Muscle of leg (tissue), 11 donors: ENCODE measurements around the gene FAM174B. TPM values are rescaled to one million over a fixed set of nuclear protein-coding genes. Genes with fewer than 3 reads are reported as not detected.

Experiments
- DNase-seq: peaks from one replicate; pipeline ENCODE4 v3.0.0; 2013
- H3K27ac ChIP-seq: one replicate; pipeline ENCODE4 v1.5.1; 2013; ENCODE audit warnings: mild to moderate bottlenecking, low read length, control low read depth
- H3K27me3 ChIP-seq: one replicate; pipeline ENCODE4 v1.6.1; 2013; ENCODE audit warnings: low read length; ENCODE audit not compliant: control insufficient read depth, insufficient read depth
- H3K36me3 ChIP-seq: one replicate; pipeline ENCODE4 v1.6.1; 2013; ENCODE audit warnings: low read length; ENCODE audit not compliant: control insufficient read depth, insufficient read depth
- H3K4me1 ChIP-seq: one replicate; pipeline ENCODE4 v1.6.1; 2013; ENCODE audit warnings: low read length; ENCODE audit not compliant: control insufficient read depth, insufficient read depth
- H3K4me3 ChIP-seq: one replicate; pipeline ENCODE4 v1.5.1; 2013; ENCODE audit warnings: low read length, control low read depth
- H3K9me3 ChIP-seq: replicated peaks from 2 replicates; pipeline ENCODE4 v1.6.1; 2013; ENCODE audit warnings: low read depth, low read length; ENCODE audit not compliant: control insufficient read depth
- WGBS: methylation state at CpG from one replicate; pipeline ENCODE4 v1.1.5; 2013; ENCODE audit warnings: missing lambda C conversion rate; ENCODE audit not compliant: insufficient coverage; 5-methylcytosine and 5-hydroxymethylcytosine counted together
- polyA plus RNA-seq, 8 donors: library from polyadenylated mRNA; unstranded; fragments of 120-200 nt; gene quantifications; one replicate each; pipeline versions ENCODE4 v1.2.1 to v1.2.3, GENCODE V29; 2013; ENCODE audit warnings: inconsistent platforms in 1 of 8, low replicate concordance in 1 of 8; ENCODE audit not compliant: insufficient read length in 8 of 8, insufficient read depth in 1 of 8
- total RNA-seq: library from RNA; stranded (reverse); fragments of 120-200 nt; gene quantifications from one replicate; pipeline ENCODE4 v1.2.4, GENCODE V29; 2013

The FAM174B gene
- total and polyA plus RNA-seq, 9 donors = 13.3 to 25.4 (median 17.1) TPM

- H3K4me1 ChIP-seq = peaks cover 11% of the 10 kb centered on the region
- WGBS = no CpG with 5 or more reads among the region's 3 CpGs
- H3K36me3 ChIP-seq = no peaks in the 10 kb centered on the region
- peak; percentile 98 for DNase-seq
- no peaks in the 10 kb centered on the region for H3K9me3 ChIP-seq
- H3K4me3 ChIP-seq = no peak overlapping the region
- H3K27ac ChIP-seq = peak overlapping the region; percentile 86
- no peaks in the 10 kb centered on the region for H3K27me3 ChIP-seq
Measured at GRCh38 chr15:92681141-92681631, 25.6 kb upstream of the FAM174B start.

GRCh38 chr15:92677999-92678398 is 22.4 kb upstream of the FAM174B start:
- WGBS = 50% methylated on average over 1 of the region's 4 CpGs
- H3K4me3 ChIP-seq = no peak overlapping the region
- H3K9me3 ChIP-seq = no peaks in the 10 kb centered on the region
- H3K27me3 ChIP-seq = no peaks in the 10 kb centered on the region
- DNase-seq = peak; percentile 80
- no peak overlapping the region for H3K27ac ChIP-seq
- peaks cover 8% of the 10 kb centered on the region for H3K4me1 ChIP-seq
- H3K36me3 ChIP-seq = no peaks in the 10 kb centered on the region

- Histone ChIP-seq H3K27me3 (peaks cover 2% of the 10 kb centered on the region), H3K4me1 (peaks cover 2% of the 10 kb centered on the region), H3K27ac (no peak overlapping the region), H3K9me3 (no peaks in the 10 kb centered on the region), H3K4me3 (no peak overlapping the region), H3K36me3 (no peaks in the 10 kb centered on the region)
- DNase-seq = no peak
- WGBS = no CpG with 5 or more reads among the region's 2 CpGs
Measured at GRCh38 chr15:92676561-92676960, 21.0 kb upstream of the FAM174B start.

- Histone ChIP-seq H3K27me3 (peaks cover 2% of the 10 kb centered on the region), H3K4me3 (no peak overlapping the region), H3K9me3 (no peaks in the 10 kb centered on the region), H3K27ac (no peak overlapping the region), H3K36me3 (no peaks in the 10 kb centered on the region), H3K4me1 (no peaks in the 10 kb centered on the region)
- DNase-seq = no peak
- WGBS = 80% methylated on average over 1 of the region's 4 CpGs
Measured at GRCh38 chr15:92675485-92675884, 19.9 kb upstream of the FAM174B start.

- WGBS = 98% methylated on average over 4 of the region's 6 CpGs
- Histone ChIP-seq H3K9me3 (no peaks in the 10 kb centered on the region), H3K4me1 (peaks cover 3% of the 10 kb centered on the region), H3K27me3 (peaks cover 2% of the 10 kb centered on the region), H3K4me3 (no peak overlapping the region), H3K36me3 (no peaks in the 10 kb centered on the region), H3K27ac (no peak overlapping the region)
- DNase-seq = no peak
Measured at GRCh38 chr15:92674347-92674746, 18.8 kb upstream of the FAM174B start.

- Histone ChIP-seq H3K9me3 (no peaks in the 10 kb centered on the region), H3K4me3 (no peak overlapping the region), H3K36me3 (no peaks in the 10 kb centered on the region), H3K4me1 (peaks cover 14% of the 10 kb centered on the region), H3K27ac (no peak overlapping the region), H3K27me3 (peaks cover 2% of the 10 kb centered on the region)
- DNase-seq = no peak
- WGBS = 40% methylated on average over 1 of the region's 6 CpGs
Measured at GRCh38 chr15:92672102-92672501, 16.5 kb upstream of the FAM174B start.

- no peak overlapping the region for H3K27ac ChIP-seq
- WGBS = no CpG with 5 or more reads among the region's 3 CpGs
- no peak for DNase-seq
Measured at GRCh38 chr15:92671406-92671805, 15.8 kb upstream of the FAM174B start.

GRCh38 chr15:92670621-92671020 is 15.0 kb upstream of the FAM174B start:
- Histone ChIP-seq H3K4me3 (no peak overlapping the region), H3K36me3 (no peaks in the 10 kb centered on the region), H3K9me3 (no peaks in the 10 kb centered on the region), H3K27me3 (peaks cover 2% of the 10 kb centered on the region), H3K27ac (no peak overlapping the region), H3K4me1 (peaks cover 27% of the 10 kb centered on the region)
- 45% methylated on average over 2 of the region's 2 CpGs for WGBS
- no peak for DNase-seq

More at GRCh38 chr15:92671406-92671805, 15.8 kb upstream of the FAM174B start:
- H3K9me3 ChIP-seq = no peaks in the 10 kb centered on the region
- peaks cover 2% of the 10 kb centered on the region for H3K27me3 ChIP-seq
- H3K4me1 ChIP-seq = peaks cover 20% of the 10 kb centered on the region
- no peaks in the 10 kb centered on the region for H3K36me3 ChIP-seq
- no peak overlapping the region for H3K4me3 ChIP-seq

- peaks cover 37% of the 10 kb centered on the region for H3K4me1 ChIP-seq
- no peak for DNase-seq
- no peaks in the 10 kb centered on the region for H3K9me3 ChIP-seq
- H3K36me3 ChIP-seq = no peaks in the 10 kb centered on the region
- H3K4me3 ChIP-seq = no peak overlapping the region
- 50% methylated on average over 2 of the region's 2 CpGs for WGBS
- H3K27ac ChIP-seq = no peak overlapping the region
- peaks cover 2% of the 10 kb centered on the region for H3K27me3 ChIP-seq
Measured at GRCh38 chr15:92669432-92669831, 13.9 kb upstream of the FAM174B start.

GRCh38 chr15:92668620-92669019 is 13.0 kb upstream of the FAM174B start:
- WGBS = no CpG with 5 or more reads among the region's 3 CpGs
- Histone ChIP-seq H3K4me3 (no peak overlapping the region), H3K9me3 (no peaks in the 10 kb centered on the region), H3K4me1 (peaks cover 39% of the 10 kb centered on the region), H3K27ac (no peak overlapping the region), H3K36me3 (no peaks in the 10 kb centered on the region), H3K27me3 (peaks cover 2% of the 10 kb centered on the region)
- no peak for DNase-seq

GRCh38 chr15:92667970-92668485 is 12.5 kb upstream of the FAM174B start:
- H3K4me3 ChIP-seq = no peak overlapping the region
- 48% methylated on average over 3 of the region's 6 CpGs for WGBS

More at GRCh38 chr15:92667970-92668485, 12.5 kb upstream of the FAM174B start:
- H3K9me3 ChIP-seq = no peaks in the 10 kb centered on the region
- peak overlapping the region; percentile 84 for H3K27ac ChIP-seq
- peaks cover 2% of the 10 kb centered on the region for H3K27me3 ChIP-seq
- H3K4me1 ChIP-seq = peaks cover 39% of the 10 kb centered on the region
- H3K36me3 ChIP-seq = no peaks in the 10 kb centered on the region
- no peak for DNase-seq
